ENCODE measurements around the gene ATF6. TPM values are rescaled to one million over a fixed set of nuclear protein-coding genes. Genes with fewer than 3 reads are reported as not detected.
A peak's percentile ranks its signal among the peaks of the same experiment; 100 is the strongest.

Gene ATF6
- total RNA-seq, 3 donors from 2014 or later = 21.7 to 24.9 (median 24.5) TPM

DNA sequence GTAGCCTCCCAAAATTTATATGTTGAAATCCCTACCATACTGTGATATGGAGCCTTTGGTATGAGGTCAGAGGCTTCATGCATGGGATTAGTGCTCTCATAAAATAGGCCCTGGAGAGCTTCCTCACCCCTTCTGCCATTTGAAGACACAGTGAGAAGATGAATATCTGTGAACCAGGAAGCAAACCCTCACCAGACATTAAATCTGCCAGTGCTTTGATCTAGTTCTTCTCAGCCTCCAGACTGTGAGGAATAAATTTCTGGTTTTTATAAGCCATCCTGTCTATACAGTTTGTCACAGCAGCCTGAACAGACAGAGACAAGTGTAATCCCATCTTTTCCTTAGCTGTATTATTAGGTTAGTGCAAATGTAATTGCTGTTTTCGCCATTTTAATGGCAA, 169.1 kb downstream of the ATF6 start:
- no peak for ATAC-seq
- Histone ChIP-seq H3K4me3 (no peak overlapping the region), H3K4me1 (ENCODE audit: low read depth) (no peaks in the 10 kb centered on the region), H3K9me3 (no peaks in the 10 kb centered on the region), H3K36me3 (ENCODE audit: low read depth) (no peaks in the 10 kb centered on the region)
- no peak for DNase-seq
- TF ChIP-seq, protein P1, sequence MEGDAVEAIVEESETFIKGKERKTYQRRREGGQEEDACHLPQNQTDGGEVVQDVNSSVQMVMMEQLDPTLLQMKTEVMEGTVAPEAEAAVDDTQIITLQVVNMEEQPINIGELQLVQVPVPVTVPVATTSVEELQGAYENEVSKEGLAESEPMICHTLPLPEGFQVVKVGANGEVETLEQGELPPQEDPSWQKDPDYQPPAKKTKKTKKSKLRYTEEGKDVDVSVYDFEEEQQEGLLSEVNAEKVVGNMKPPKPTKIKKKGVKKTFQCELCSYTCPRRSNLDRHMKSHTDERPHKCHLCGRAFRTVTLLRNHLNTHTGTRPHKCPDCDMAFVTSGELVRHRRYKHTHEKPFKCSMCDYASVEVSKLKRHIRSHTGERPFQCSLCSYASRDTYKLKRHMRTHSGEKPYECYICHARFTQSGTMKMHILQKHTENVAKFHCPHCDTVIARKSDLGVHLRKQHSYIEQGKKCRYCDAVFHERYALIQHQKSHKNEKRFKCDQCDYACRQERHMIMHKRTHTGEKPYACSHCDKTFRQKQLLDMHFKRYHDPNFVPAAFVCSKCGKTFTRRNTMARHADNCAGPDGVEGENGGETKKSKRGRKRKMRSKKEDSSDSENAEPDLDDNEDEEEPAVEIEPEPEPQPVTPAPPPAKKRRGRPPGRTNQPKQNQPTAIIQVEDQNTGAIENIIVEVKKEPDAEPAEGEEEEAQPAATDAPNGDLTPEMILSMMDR (IDR thresholded peaks at IDR 0.05) = no peak
- intact Hi-C loops (cut with DNase I, micrococcal nuclease) = no loop called here

DNA sequence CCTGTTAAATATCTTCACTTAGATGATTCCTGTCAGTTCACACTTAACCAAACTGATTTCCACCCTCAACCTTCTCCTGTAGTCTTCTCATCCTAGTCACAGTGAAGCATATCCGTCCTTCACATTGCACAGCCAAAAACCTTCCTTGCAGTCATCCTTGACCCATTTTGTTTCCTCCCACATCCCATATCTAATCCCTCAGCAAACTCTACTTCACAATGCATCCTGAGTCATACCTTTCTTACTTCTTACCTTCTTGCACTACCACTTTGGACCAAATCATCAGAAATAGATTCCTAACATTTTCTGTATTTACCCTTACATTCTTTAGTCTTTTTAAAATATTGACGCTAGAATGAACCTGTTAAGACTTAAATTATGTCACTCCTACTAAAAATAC, 170.7 kb downstream of the ATF6 start:
- Histone ChIP-seq H3K4me3 (no peak overlapping the region), H3K9me3 (no peaks in the 10 kb centered on the region), H3K4me1 (ENCODE audit: low read depth) (no peaks in the 10 kb centered on the region), H3K36me3 (ENCODE audit: low read depth) (no peaks in the 10 kb centered on the region)
- no peak for ATAC-seq
- DNase-seq = no peak
- intact Hi-C loops (cut with DNase I, micrococcal nuclease) = no loop called here
- TF ChIP-seq, protein P1 (IDR thresholded peaks at IDR 0.05) = no peak

DNA sequence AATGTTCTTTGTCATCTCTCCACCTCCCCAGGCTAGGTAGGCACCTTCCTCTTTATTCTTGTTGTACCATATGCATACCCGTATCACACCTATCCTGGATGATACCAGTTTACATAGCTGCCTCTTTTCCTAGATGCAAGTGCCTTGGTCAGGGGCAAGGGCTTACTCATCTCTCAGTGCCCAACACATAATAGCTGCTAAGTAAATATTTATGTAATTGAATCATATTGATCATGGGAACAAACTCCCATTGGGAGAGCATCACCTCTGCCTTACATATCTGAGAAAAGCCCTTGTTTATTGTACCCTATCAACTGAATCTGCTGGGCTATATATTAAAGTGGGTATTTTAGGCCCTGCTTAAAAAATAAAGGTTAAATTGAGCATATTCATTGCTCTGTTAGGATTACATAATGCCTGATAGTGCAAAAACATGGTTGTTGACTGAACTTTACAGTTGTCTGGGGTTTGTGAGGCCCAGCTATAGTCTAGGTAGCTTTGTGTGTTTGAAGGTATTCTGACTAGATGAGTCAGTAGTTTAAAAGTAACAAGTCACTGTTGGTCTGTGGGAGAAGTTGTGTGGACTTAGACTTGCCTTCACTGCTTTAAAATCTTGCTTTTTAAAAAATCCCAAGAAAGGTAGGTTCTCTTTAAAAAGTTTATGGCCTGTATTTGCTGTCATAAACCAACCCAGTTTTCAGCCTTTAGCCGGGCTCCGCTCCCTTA, 174.9 kb downstream of the ATF6 start:
- H3K4me1 ChIP-seq (ENCODE audit: low read depth) = no peaks in the 10 kb centered on the region
- ATAC-seq = peak; percentile 29

DNA sequence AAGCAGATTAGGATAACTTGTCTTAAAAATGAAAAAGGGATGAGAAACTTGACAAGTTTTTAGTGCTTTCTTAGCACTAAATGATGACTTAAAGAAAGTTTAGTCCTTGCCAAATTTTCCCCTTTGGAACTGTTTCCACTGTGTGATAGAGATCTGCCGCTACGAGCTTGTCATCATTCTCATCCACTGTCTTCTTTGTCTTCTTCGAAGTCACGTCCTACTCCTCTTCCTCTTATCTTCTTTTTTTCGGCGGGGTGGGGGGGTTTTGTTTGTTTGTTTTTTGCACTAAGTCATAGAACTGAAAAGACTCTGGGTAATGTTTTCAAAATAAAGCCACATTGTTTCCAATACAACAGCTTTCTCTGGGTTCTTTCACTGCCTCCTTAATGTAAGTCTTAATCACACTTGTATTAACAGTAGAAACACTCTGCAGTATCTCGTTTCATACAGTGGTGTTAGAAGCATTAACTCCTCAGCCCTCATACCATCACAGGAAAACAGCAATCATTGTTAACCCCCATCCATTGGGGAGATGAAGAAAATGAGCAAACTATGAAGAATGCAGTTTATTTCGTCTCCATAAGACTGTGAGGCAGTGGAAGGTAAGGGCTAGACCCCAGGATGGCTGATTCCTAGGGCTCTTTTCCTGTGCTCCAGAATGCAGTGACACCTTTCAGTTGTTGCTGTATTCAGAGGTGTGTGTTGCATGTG, 175.8 kb downstream of the ATF6 start:
- intact Hi-C loops (cut with DNase I, micrococcal nuclease) = no loop called here
- DNase-seq = no peak
- TF ChIP-seq, protein P1 (IDR thresholded peaks at IDR 0.05) = no peak
- no peaks in the 10 kb centered on the region for H3K36me3 ChIP-seq (ENCODE audit: low read depth)
- no peaks in the 10 kb centered on the region for H3K9me3 ChIP-seq
- H3K4me3 ChIP-seq = no peak overlapping the region
- no peaks in the 10 kb centered on the region for H3K4me1 ChIP-seq (ENCODE audit: low read depth)
- ATAC-seq = no peak

More for the DNA sequence above, 174.9 kb downstream of the ATF6 start:
- intact Hi-C loops (cut with DNase I, micrococcal nuclease) = no loop called here
- no peak overlapping the region for H3K4me3 ChIP-seq
- DNase-seq = no peak
- TF ChIP-seq, protein P1 (IDR thresholded peaks at IDR 0.05) = no peak
- H3K36me3 ChIP-seq (ENCODE audit: low read depth) = no peaks in the 10 kb centered on the region
- no peaks in the 10 kb centered on the region for H3K9me3 ChIP-seq

DNA sequence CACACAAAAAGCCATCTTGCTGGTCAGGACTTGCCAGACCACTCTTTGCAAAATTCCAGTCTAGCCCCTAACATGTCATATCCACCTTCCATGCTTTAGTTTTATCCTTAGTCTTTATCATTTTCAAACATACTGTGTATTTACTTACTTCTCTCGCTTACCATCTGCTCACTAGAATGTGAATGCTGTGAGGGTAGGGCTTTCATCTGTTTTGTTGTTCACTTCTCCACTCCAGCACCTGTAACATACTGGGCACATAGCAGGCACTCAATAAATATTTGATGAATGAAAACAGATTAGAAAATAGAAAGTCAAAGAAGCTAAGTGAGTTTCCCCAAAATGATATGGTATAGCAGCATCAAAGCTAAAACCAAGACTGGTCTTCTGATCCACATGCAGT, 177.6 kb downstream of the ATF6 start:
- DNase-seq = no peak
- ATAC-seq = peak; percentile 70

More for the DNA sequence above, 177.6 kb downstream of the ATF6 start:
- no peaks in the 10 kb centered on the region for H3K36me3 ChIP-seq (ENCODE audit: low read depth)
- H3K4me1 ChIP-seq (ENCODE audit: low read depth) = no peaks in the 10 kb centered on the region
- H3K9me3 ChIP-seq = no peaks in the 10 kb centered on the region
- no peak overlapping the region for H3K4me3 ChIP-seq
- TF ChIP-seq, protein P1 (IDR thresholded peaks at IDR 0.05) = no peak
- intact Hi-C loops (cut with DNase I, micrococcal nuclease) = no loop called here

Data from mucosa of descending colon (tissue), 3 donors.